ENCODE measurements around the gene NDFIP1. TPM values are rescaled to one million over a fixed set of nuclear protein-coding genes. Genes with fewer than 3 reads are reported as not detected.

NDFIP1 gene
- total RNA-seq, 1 experiment from 2014 or later, result 49.3 TPM

DNA sequence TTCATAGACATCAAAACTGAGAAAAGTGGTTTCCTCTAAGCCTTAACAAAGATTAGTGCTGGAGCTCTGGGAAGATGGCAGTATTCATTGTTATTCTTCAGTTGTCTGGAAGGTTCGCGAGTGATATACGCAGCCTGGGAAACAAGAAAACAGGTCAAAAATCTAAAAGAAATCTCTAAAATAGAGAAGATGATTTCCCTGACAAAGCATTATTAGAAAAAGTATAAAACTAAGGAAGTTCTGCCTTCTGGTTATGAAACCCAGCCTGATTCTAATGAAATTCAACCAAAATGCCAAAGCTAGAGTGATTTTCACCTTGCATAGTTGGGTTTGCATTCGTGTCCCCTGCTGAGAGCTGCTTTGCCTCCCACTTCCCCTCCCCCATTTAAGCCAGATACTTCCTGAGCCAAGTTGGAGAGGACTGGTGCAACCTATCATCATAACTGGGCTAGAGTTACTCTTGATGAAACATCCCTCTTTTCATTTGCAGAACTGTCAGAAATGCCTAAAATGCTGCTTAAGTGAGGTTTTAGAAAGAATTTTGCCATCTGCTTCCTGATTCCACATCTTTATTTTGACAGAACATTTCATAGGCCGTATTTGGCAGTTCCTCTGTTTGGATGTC lies 48.4 kb downstream of the NDFIP1 start:
- peak; percentile 42 for DNase-seq (ENCODE audit: low spot score)

GRCh38 chr5:142159354-142159753 lies 50.8 kb downstream of the NDFIP1 start:
- POLR2A ChIA-PET (ENCODE audit: low non-redundant PET), result no interaction called here
- H3K27me3 ChIP-seq (replicated peaks; ENCODE audit: insufficient read depth, low read depth, low read length, poor library complexity), result no peaks in the 10 kb centered on the region
- TF ChIP-seq CTCF (conservative IDR thresholded peaks at IDR 0.05; ENCODE audit: low read depth, low read length) (no peak), EZH2 (IDR thresholded peaks at IDR 0.05; ENCODE audit: borderline replicate concordance, low read depth, low read length, poor library complexity, severe bottlenecking) (no peak)
- intact Hi-C loops (cut with micrococcal nuclease; ENCODE audit: unreplicated experiment), result loop anchor here (10.0 kb wide), 1 partner anchor 275 kb away; no protein-coding TSS in a partner anchor
- H3K36me3 ChIP-seq (ENCODE audit: insufficient read depth, low read length, poor library complexity, severe bottlenecking), result no peaks in the 10 kb centered on the region
- H3K4me3 ChIP-seq (ENCODE audit: low read depth, low read length, poor library complexity, severe bottlenecking), result no peak overlapping the region
- DNase-seq (ENCODE audit: low spot score), result no peak
- H3K9me3 ChIP-seq (ENCODE audit: low read depth, low read length, poor library complexity, severe bottlenecking), result no peaks in the 10 kb centered on the region
- no TSS peak for BruUV-seq (replicated peaks)
- H3K4me1 ChIP-seq (ENCODE audit: insufficient read depth, low read length, poor library complexity, severe bottlenecking), result peaks cover 9% of the 10 kb centered on the region
- CTCF ChIA-PET, result no interaction called here
- no peak overlapping the region for H3K27ac ChIP-seq (ENCODE audit: low read depth, low read length, poor library complexity, severe bottlenecking)

More for the DNA sequence above, 48.4 kb downstream of the NDFIP1 start:
- H3K27me3 ChIP-seq (replicated peaks; ENCODE audit: insufficient read depth, low read depth, low read length, poor library complexity), result no peaks in the 10 kb centered on the region
- no peaks in the 10 kb centered on the region for H3K9me3 ChIP-seq (ENCODE audit: low read depth, low read length, poor library complexity, severe bottlenecking)
- BruUV-seq (replicated peaks), result no TSS peak
- intact Hi-C loops (cut with micrococcal nuclease; ENCODE audit: unreplicated experiment), result loop anchor here (10.0 kb wide), 1 partner anchor 278 kb away; no protein-coding TSS in a partner anchor
- TF ChIP-seq EZH2 (IDR thresholded peaks at IDR 0.05; ENCODE audit: borderline replicate concordance, low read depth, low read length, poor library complexity, severe bottlenecking) (no peak), CTCF (conservative IDR thresholded peaks at IDR 0.05; ENCODE audit: low read depth, low read length) (no peak)
- no peak overlapping the region for H3K27ac ChIP-seq (ENCODE audit: low read depth, low read length, poor library complexity, severe bottlenecking)
- POLR2A ChIA-PET (ENCODE audit: low non-redundant PET), result no interaction called here
- H3K4me1 ChIP-seq (ENCODE audit: insufficient read depth, low read length, poor library complexity, severe bottlenecking), result peaks cover 29% of the 10 kb centered on the region
- CTCF ChIA-PET, result no interaction called here
- no peaks in the 10 kb centered on the region for H3K36me3 ChIP-seq (ENCODE audit: insufficient read depth, low read length, poor library complexity, severe bottlenecking)
- H3K4me3 ChIP-seq (ENCODE audit: low read depth, low read length, poor library complexity, severe bottlenecking), result no peak overlapping the region

DNA sequence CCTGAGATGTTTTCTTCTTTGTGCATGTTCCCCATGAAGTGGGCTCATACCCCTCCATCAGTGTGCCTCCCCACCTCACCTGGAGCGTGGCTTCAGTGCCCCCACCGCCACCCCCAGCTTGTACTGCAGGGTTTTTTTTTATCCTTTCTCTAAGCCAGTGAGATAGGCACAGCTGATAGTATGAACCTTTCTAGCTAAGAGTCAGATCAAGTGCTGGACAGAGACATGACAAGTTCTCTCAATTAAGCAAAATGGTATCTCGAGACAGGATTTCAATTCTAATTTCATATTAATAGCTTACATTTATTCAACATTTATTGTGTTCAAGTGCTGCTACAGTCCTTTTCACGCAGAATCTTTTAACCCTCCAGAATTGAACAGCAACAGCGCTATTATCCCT lies 55.7 kb downstream of the NDFIP1 start:
- no peaks in the 10 kb centered on the region for H3K9me3 ChIP-seq (ENCODE audit: low read depth, low read length, poor library complexity, severe bottlenecking)
- TF ChIP-seq CTCF (conservative IDR thresholded peaks at IDR 0.05; ENCODE audit: low read depth, low read length) (no peak), EZH2 (IDR thresholded peaks at IDR 0.05; ENCODE audit: borderline replicate concordance, low read depth, low read length, poor library complexity, severe bottlenecking) (no peak)
- H3K4me3 ChIP-seq (ENCODE audit: low read depth, low read length, poor library complexity, severe bottlenecking), result no peak overlapping the region
- ChIA-PET CTCF (no interaction called here), POLR2A (ENCODE audit: low non-redundant PET) (no interaction called here)
- H3K27ac ChIP-seq (ENCODE audit: low read depth, low read length, poor library complexity, severe bottlenecking), result no peak overlapping the region
- no TSS peak for BruUV-seq (replicated peaks)
- no peaks in the 10 kb centered on the region for H3K36me3 ChIP-seq (ENCODE audit: insufficient read depth, low read length, poor library complexity, severe bottlenecking)
- H3K4me1 ChIP-seq (ENCODE audit: insufficient read depth, low read length, poor library complexity, severe bottlenecking), result peaks cover 4% of the 10 kb centered on the region
- intact Hi-C loops (cut with micrococcal nuclease; ENCODE audit: unreplicated experiment), result no loop called here
- no peaks in the 10 kb centered on the region for H3K27me3 ChIP-seq (replicated peaks; ENCODE audit: insufficient read depth, low read depth, low read length, poor library complexity)
- no peak for DNase-seq (ENCODE audit: low spot score)
